Hippocampal formation (tissue), 2 donors: ENCODE results near the gene CTDSPL.
A peak's percentile ranks its signal among the peaks of the same experiment; 100 is the strongest.

ENCODE experiments used
- DNase-seq, 2 donors: peaks; one replicate each; lab custom pipeline; 2025; lab: John Stamatoyannopoulos, UW

The CTDSPL gene

DNA sequence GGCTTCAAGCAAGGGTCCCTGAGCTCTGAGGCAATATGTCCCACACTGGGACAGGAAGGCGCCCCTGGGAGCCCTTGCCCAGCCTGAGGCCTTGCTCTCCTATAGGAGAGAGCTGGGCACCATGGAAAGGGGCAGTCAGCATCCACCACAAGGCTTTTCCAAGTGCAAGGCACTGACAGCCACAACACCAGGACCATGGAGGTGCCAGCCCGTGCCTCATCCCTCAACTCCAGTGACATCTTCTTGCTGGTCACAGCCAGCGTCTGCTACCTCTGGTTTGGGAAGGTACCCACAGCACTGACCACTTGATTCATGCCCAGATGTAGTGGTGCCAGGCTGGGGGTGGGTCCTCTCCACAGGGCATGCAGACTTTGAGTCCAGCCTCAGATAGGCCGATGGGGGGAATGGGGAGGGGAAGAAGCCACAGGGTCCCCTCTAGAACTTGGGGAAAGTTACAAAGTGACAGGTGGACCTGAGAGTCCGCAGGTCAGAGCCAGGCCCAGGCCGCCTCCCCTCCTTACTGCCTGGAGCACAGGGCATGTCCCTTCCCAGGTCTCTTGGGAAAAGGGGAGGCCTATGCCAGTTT, 140.7 kb downstream of the CTDSPL start:
- DNase-seq, result no peak

DNA sequence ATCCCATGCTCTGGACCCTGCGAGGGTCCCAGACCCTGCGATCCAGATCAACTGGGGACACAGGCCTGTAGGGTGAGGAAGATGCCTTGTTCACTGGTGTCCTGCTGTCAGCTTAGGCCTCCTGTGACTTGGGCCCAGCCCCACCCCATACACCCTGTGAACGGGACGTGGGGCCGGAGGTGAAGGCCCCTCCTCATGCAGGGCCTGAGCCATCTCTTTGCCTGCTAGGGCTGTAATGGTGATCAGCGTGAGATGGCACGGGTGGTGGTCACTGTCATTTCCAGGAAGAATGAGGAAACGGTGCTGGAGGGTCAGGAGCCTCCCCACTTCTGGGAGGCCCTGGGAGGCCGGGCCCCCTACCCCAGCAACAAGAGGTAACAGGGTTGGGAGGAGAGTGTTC, 141.3 kb downstream of the CTDSPL start:
- DNase-seq, result no peak

DNA sequence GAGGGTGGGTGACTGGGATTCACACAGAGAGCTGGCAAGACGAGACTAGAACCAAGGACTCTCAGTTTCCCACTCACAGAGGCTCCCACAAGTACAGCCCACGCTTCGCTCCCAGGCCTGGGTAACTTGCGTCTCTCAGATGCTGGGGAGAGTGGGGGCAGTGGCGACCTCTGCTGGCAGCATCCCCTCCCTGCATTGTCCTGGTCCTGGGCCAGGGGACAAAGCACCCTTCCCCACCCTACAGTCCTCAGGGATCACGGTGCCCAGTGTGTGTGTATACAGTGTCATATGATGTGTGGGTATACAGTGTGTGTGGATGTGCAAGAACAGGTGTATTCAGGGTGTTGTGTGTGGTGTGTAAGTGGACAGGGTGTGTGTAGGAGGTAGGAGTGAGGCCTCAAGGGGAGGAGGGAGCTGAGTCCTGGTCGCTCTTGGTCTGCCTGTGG, 141.7 kb downstream of the CTDSPL start:
- DNase-seq, result peak; percentile 56 to 67

- DNase-seq, result no peak
Observed at GRCh38 chr3:38003817-38004414, 142.2 kb downstream of the CTDSPL start.

- peak; percentile 75 to 76 for DNase-seq
Observed at GRCh38 chr3:38004415-38005075, 142.9 kb downstream of the CTDSPL start.

DNA sequence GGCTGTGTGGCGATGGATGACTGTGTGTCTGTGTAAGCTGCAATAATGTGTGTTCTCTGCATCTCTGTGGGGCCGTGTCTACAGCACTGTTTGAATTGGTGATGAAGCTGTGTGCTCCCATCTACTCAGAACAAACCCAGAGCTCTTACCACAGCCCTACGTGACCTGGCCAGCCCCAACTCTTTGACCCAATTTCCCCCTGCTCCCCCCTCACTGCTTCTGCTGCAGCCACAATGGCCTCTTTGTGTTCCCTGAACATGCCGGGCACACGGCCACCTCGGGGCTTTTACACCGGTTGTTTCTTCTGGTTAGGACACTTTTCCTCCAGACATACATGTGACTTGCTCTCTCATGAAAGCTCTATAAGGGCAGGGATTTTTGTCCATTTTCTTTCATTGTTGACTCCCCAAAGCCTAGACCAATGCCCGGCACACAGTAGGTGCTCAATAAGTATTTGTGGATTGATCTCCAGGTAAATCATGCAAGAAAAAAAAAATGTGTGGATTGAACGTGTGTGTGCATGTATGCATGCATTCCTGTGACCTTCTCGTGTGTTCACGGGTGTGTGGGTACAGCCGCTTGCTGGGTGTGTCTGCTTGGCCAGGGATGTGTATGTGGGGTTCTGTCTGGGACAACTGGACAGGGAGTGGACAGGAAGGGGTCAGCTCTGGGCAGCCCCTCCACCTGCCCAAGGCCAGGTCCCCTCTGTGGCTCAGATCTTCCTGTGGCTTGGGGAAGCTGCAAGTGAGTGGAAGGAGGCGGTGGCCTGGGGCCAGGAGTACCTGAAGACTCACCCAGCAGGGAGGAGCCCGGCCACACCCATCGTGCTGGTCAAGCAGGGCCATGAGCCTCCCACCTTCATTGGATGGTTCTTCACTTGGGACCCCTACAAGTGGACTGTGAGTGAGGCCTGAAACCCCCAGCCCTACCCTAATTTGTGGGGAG, 143.7 kb downstream of the CTDSPL start:
- DNase-seq, result peak; percentile 88 to 97

- no peak for DNase-seq
Observed at GRCh38 chr3:38006031-38006430, 144.4 kb downstream of the CTDSPL start.

DNA sequence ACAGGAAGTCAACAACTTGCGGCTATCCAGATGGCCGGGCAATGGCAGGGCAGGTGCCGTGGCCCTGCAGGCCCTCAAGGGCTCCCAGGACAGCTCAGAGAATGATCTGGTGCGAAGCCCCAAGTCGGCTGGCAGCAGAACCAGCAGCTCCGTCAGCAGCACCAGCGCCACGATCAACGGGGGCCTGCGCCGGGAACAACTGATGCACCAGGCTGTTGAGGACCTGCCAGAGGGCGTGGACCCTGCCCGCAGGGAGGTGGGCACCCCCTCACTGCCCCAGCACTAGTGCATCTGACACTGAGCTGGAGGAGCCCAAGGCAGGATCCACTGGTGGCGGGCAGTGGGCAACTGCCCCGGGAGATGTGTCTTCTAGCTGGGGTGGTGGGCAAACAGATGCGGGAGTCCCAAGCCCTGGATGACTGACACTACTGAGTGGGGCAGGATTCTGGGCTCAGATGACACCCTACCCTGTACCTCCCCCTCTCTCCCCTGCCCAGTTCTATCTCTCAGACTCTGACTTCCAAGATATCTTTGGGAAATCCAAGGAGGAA, 144.8 kb downstream of the CTDSPL start:
- DNase-seq, result no peak

DNA sequence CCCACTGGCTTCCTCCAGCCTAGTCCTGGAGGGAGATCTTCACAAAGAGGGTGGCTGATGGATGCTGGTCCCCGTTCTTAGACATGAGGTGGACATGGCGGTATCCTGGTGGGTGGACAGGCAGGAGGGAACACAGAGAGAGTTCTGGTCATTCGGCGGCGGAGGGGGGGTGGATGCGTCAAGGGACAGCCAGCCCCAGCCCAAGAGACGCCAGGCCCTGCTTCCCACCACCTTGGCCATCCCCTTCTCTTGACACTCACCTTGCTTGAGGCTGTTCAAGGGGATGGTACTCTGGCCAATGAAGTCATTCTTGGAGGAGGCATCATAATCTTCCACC, 146.0 kb downstream of the CTDSPL start:
- DNase-seq, result no peak

DNA sequence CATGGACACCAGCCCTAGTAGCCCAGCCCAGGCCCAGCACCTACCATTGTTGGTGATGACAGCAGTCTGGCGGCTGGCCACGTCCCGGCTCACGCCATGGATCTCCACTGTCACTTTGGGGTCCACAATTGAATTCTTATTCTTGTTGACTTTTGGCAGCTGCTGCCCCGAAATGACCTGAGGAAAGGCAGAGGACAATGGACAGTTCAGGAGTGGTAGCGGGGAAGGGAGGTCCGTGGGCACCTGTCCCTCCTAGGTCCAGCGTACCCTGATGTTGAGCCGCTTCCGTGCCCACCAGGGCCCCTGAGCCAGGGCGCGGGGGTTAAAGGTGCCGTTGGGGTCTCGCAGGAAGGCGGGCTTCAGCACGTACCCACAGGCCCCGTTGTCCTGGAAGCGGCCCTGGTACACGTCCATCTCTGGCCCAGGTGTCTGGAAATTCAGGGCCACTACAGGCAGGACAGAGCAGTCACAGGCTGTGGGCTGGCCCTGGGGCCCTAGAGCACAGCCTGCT, 146.6 kb downstream of the CTDSPL start:
- DNase-seq, result no peak

- no peak for DNase-seq
Observed at GRCh38 chr3:38008971-38009580, 147.4 kb downstream of the CTDSPL start.

DNA sequence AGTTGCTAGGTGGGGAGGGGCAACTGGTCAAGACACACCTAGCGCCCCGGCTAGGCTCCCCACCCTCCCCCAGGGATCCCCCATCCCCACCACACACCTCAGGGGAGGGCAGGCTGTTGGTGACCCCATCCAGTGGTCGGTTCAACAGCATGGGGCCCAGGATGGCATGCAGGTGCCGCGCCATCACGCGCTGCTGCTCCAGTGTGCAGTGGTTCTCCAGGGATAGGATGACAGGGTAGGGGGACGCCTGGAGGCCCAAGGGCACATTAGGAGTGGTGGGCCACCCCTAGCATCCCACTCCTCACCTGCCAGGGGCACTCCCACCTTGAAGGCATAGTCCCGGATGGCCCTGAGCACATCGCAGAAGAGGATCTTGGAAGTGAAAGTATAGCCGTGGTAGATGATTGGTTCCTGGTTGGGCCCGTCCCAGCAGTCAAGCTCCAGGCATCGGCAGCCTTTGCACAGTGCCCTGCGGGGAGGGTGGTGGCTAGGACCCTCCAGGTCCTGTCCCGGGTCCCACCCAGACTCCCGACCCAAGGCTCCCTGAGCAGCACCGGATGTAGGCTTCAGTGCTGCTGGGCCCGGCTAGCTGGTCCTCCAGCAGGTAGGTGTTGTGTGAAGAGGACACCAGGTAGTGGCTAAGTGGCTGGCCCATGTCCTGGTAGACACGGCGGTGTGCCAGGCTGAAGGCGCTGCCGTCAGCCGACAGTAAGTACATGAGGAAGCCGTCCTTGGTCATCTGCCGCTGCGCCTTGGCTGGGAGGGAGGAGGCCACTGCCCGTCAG, 148.3 kb downstream of the CTDSPL start:
- DNase-seq, result no peak

- no peak for DNase-seq
Observed at GRCh38 chr3:38011111-38011510, 149.4 kb downstream of the CTDSPL start.

- DNase-seq, result no peak
Observed at GRCh38 chr3:38015485-38015884, 153.8 kb downstream of the CTDSPL start.

DNA sequence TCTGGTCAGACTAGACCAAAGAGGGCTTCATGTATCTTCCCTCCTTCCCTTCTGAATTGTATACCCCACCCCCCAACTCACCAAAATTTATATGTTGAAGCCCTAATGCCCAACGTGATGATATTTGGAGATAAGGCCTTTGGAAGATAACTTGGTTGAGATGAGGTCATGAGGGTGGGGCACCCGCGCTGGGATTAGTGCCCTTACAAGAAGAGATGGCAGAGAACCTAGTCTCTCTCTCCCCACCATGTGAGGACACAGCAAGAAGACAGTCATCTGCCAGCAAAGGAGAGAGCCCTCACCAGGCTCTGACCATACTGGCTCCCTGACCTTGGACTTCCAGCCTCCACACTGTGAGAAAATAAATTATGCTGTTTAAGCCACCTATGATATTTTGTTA, 154.3 kb downstream of the CTDSPL start:
- DNase-seq, result no peak

DNA sequence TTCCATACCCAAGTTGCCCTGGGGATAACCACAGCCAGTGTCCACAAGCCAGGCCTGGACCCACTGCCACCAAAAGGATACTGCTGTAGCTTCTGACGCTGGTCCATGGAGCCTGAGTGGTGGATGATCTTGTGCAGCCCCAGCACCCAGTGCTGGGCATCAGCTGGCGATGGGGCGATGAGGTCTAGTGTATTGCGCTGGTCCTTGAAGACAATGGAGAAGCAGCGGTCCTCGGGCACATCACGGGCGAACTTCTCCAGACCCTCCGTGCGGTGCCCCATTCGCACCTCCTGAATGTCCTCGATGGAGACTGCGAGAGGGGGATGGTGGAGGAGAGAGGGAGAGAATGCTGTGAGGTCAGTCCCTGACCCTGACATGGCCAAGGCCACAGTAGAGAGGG, 154.7 kb downstream of the CTDSPL start:
- DNase-seq, result no peak

DNA sequence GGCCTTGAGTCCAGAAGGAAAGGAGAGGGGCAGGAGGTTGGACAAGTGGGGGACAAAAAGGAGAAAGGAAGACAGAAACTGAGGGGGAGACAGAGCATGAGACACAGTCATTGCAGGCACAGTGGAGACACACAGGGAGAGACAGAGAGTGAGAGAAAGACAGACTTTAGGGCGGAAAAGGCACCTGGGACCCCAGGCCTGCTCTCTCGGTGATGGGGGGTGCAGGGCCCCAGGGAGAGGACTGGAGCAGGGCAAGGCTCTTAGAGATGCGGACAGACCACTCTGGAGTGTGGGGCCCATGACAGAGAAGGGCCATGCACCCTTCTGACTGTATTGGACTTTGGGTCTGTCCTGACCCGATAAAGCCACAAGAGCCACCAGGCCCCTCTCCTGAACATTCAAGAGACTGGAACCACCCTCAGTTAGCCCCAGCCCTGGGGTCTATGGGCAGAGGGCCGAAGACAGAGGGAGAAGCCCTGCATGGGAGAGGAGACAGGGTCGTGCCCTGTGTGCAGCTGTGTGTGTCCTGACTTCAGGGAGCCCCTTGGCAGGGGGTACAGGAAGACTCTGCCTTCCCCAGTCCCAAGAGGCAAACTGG, 155.3 kb downstream of the CTDSPL start:
- no peak for DNase-seq

DNA sequence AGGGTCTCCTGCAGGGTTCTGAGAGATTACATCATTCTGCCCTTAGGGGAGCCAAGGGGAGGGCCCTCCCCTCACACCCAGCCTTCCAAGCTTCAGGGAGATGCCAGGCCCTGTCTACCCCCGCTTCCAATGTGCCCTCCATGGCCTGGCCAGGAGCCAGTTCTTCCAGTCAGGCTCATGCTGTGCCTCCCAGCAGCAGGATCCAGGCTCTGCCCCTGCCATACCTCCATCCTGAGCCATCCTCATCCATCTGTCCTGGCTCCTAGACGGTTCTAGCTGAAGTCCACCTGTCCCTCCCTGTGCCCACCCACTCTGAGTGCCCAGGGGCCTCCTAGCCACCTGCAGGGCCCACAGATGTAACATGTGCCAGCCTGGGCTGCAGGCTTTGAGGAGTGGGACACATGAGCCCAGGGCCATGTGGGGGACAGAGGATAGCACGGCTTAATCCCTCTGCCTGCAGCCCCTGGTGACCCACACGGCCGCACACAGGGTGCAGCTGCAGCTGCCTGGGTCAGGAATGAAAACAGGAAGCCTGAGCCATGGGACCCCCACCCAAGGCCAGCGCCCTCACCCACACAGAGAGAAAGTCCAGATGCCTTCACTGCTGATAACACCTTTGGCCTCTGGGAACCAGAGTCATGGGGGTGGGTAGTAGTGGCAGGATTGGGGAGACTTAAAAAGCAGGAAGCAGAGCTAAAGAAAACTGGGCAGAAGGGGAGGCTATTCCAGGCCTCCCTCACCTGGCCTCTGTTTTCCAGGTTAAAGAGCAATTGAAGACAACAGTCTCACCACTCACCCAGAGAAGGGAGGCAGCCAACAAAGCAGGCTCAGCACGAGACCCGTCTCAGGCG, 156.0 kb downstream of the CTDSPL start:
- no peak for DNase-seq
